Iris pigment epithelial cell (primary cell): ENCODE data around the gene ZMYND15.

ENCODE experiments used
- DNase-seq: peaks from one replicate; pipeline ENCODE4 v3.0.0-alpha.2; 2011; ENCODE audit warnings: low read depth

ZMYND15 gene

GRCh38 chr17:4786106-4786511 lies 46.5 kb downstream of the ZMYND15 start, which contains the start of gene VMO1:
Gene VMO1 (minus strand): TSS chr17:4786364. CDS start chr17:4786352, 12 bp downstream.
- DNase-seq, result peak; percentile 67

- no peak for DNase-seq
Measured at GRCh38 chr17:4786516-4786915, 46.9 kb downstream of the ZMYND15 start.

GRCh38 chr17:4788159-4788806 lies 48.6 kb downstream of the ZMYND15 start:
- no peak for DNase-seq

- peak; percentile 8 for DNase-seq
Measured at GRCh38 chr17:4788807-4789700, 49.4 kb downstream of the ZMYND15 start, which contains the start of gene GLTPD2. Gene GLTPD2 (plus strand): TSS chr17:4788964. CDS start chr17:4789012, 48 bp downstream.

- no peak for DNase-seq
Measured at GRCh38 chr17:4789701-4789950, 50.0 kb downstream of the ZMYND15 start.

- peak; percentile 95 for DNase-seq
Measured at GRCh38 chr17:4789951-4790704, 50.5 kb downstream of the ZMYND15 start.

- DNase-seq, result no peak
Measured at GRCh38 chr17:4790705-4791088, 51.1 kb downstream of the ZMYND15 start.

GRCh38 chr17:4795168-4795567 lies 55.5 kb downstream of the ZMYND15 start:
- DNase-seq, result no peak
